IMR-90 (cell line): ENCODE measurements around the gene COLEC12. TPM values are rescaled to one million over a fixed set of nuclear protein-coding genes. Genes with fewer than 3 reads are reported as not detected.

Experiments
- ATAC-seq: fragments of 200-7000 bp; cut with Tn5 transposase; 2 replicates; pipeline ENCODE4 v1.9.1; 2020; ENCODE audit warnings: low read depth, mild to moderate bottlenecking, moderate library complexity
- BruUV-seq: library from RNA; stranded (reverse); fragments of 400-500 nt; replicated peaks from 2 replicates; lab custom pipeline; 2021; lab: Mats Ljungman, UMichigan
- CTCF ChIA-PET: fragments of 300-600 bp; formaldehyde crosslinking; extraction: SDS; loops from one replicate; lab custom pipeline; 2021; ENCODE audit warnings: antibody characterized with exemption; lab: Yijun Ruan, JAX
- POLR2A ChIA-PET: fragments of 300-600 bp; sonication (Branson Sonifier 250); formaldehyde crosslinking; loops from one replicate; lab custom pipeline; 2022; ENCODE audit warnings: antibody characterized with exemption; ENCODE audit not compliant: unreplicated experiment; lab: Charles Lee
- DNase-seq: peaks from one replicate; pipeline ENCODE4 v3.0.0; 2013
- H2AFZ ChIP-seq: replicated peaks from 2 replicates; pipeline ENCODE3; 2013; ENCODE audit warnings: low read length, mild to moderate bottlenecking; ENCODE audit not compliant: poor library complexity
- H2AK5ac ChIP-seq: 2 replicates; pipeline ENCODE4 v1.6.1; 2013; ENCODE audit warnings: low read depth, low read length, inconsistent platforms
- H2AK9ac ChIP-seq: replicated peaks from 2 replicates; pipeline ENCODE3; 2013; ENCODE audit warnings: mild to moderate bottlenecking, low read depth, low read length, moderate library complexity; ENCODE audit not compliant: poor library complexity
- H2BK120ac ChIP-seq: 2 replicates; pipeline ENCODE4 v1.6.1; 2013; ENCODE audit warnings: low read depth, low read length, inconsistent platforms
- H2BK15ac ChIP-seq: 3 replicates; pipeline ENCODE4 v1.6.1; 2013; ENCODE audit warnings: low read depth, low read length, inconsistent platforms
- H2BK20ac ChIP-seq: 2 replicates; pipeline ENCODE4 v1.6.1; 2013; ENCODE audit warnings: low read depth, mild to moderate bottlenecking, inconsistent platforms, low read length, moderate library complexity
- H2BK5ac ChIP-seq: 2 replicates; pipeline ENCODE4 v1.6.1; 2013; ENCODE audit warnings: mild to moderate bottlenecking, low read depth, low read length, inconsistent platforms; ENCODE audit not compliant: poor library complexity, severe bottlenecking
- H3K14ac ChIP-seq: replicated peaks from 2 replicates; pipeline ENCODE4 v1.6.1; 2013; ENCODE audit warnings: low read depth, low read length, inconsistent platforms
- H3K18ac ChIP-seq: 2 replicates; pipeline ENCODE4 v1.6.1; 2013; ENCODE audit warnings: low read depth, low read length, control low read depth
- H3K23ac ChIP-seq: 2 replicates; pipeline ENCODE4 v1.6.1; 2013; ENCODE audit warnings: low read depth, low read length, inconsistent platforms
- H3K27ac ChIP-seq: 2 replicates; pipeline ENCODE4 v1.5.1; 2013; ENCODE audit warnings: mild to moderate bottlenecking, control low read depth, low read length; ENCODE audit not compliant: insufficient read depth
- H3K27me3 ChIP-seq: 2 replicates; pipeline ENCODE4 v1.6.1; 2013; ENCODE audit warnings: low read length; ENCODE audit not compliant: control insufficient read depth, insufficient read depth
- H3K36me3 ChIP-seq: 2 replicates; pipeline ENCODE4 v1.6.1; 2013; ENCODE audit warnings: low read length, mixed read lengths; ENCODE audit not compliant: control insufficient read depth, insufficient read depth
- H3K4ac ChIP-seq: 2 replicates; pipeline ENCODE4 v1.6.1; 2013; ENCODE audit warnings: low read depth, low read length, inconsistent platforms
- H3K4me1 ChIP-seq: 2 replicates; pipeline ENCODE4 v1.6.1; 2013; ENCODE audit warnings: low read length, mixed read lengths; ENCODE audit not compliant: control insufficient read depth, insufficient read depth
- H3K4me2 ChIP-seq: 2 replicates; pipeline ENCODE4 v1.6.1; 2013; ENCODE audit warnings: low read depth, mild to moderate bottlenecking, control low read depth, low read length, moderate library complexity
- H3K4me3 ChIP-seq: 2 replicates; pipeline ENCODE4 v1.5.1; 2013; ENCODE audit warnings: low read depth, mild to moderate bottlenecking, control low read depth, low read length, moderate library complexity; ENCODE audit not compliant: insufficient read depth
- H3K56ac ChIP-seq: 2 replicates; pipeline ENCODE4 v1.6.1; 2013; ENCODE audit warnings: low read length, inconsistent platforms; ENCODE audit not compliant: insufficient read depth; ENCODE audit errors: extremely low read depth
- H3K79me1 ChIP-seq, 2 experiments: 2 replicates each; pipeline ENCODE4 v1.6.1; 2013; ENCODE audit warnings: low read length in 2 of 2, inconsistent platforms in 1 of 2, low read depth in 1 of 2
- H3K9ac ChIP-seq: 2 replicates; pipeline ENCODE4 v1.6.1; 2013; ENCODE audit warnings: low read depth, low read length, control low read depth
- H3K9me1 ChIP-seq: 2 replicates; pipeline ENCODE4 v1.6.1; 2013; ENCODE audit warnings: low read length, inconsistent platforms; ENCODE audit not compliant: insufficient read depth
- H3K9me3 ChIP-seq: 2 replicates; pipeline ENCODE4 v1.6.1; 2013; ENCODE audit warnings: low read length; ENCODE audit not compliant: control insufficient read depth, insufficient read depth
- H4K20me1 ChIP-seq: 2 replicates; pipeline ENCODE4 v1.6.1; 2013; ENCODE audit warnings: low read length, inconsistent platforms; ENCODE audit not compliant: insufficient read depth
- H4K5ac ChIP-seq: 2 replicates; pipeline ENCODE4 v1.6.1; 2013; ENCODE audit warnings: mild to moderate bottlenecking, low read depth, low read length, control low read depth
- H4K8ac ChIP-seq, 2 experiments: 2 replicates each; pipeline ENCODE4 v1.6.1; 2013; ENCODE audit warnings: low read depth in 2 of 2, low read length in 2 of 2, control low read depth in 1 of 2, inconsistent platforms in 1 of 2
- H4K91ac ChIP-seq: 2 replicates; pipeline ENCODE4 v1.6.1; 2013; ENCODE audit warnings: low read depth, low read length, inconsistent platforms; ENCODE audit not compliant: insufficient read depth
- BHLHE40 ChIP-seq: fragments of 150-350 bp; IDR thresholded peaks from 2 replicates; pipeline ENCODE4 v1.6.1; 2016; ENCODE audit warnings: mild to moderate bottlenecking, low read depth, low read length
- CEBPB ChIP-seq: IDR thresholded peaks from 2 replicates; pipeline ENCODE4 v1.6.1; 2012; ENCODE audit warnings: low read depth, low read length, improper control_type of control experiment
- CHD1 ChIP-seq: IDR thresholded peaks from 2 replicates; pipeline ENCODE4 v1.6.1; 2012; ENCODE audit warnings: low read depth, low read length, improper control_type of control experiment
- FOS ChIP-seq: fragments of 150-350 bp; IDR thresholded peaks from 2 replicates; pipeline ENCODE4 v1.6.1; 2016; ENCODE audit warnings: low read depth, low read length
- MAFK ChIP-seq: IDR thresholded peaks from 2 replicates; pipeline ENCODE4 v1.6.1; 2012; ENCODE audit warnings: low read depth, low read length, improper control_type of control experiment
- MAZ ChIP-seq: IDR thresholded peaks from 2 replicates; pipeline ENCODE4 v1.6.1; 2012; ENCODE audit warnings: low read depth, mild to moderate bottlenecking, low read length, improper control_type of control experiment, moderate library complexity, borderline replicate concordance
- MXI1 ChIP-seq: IDR thresholded peaks from 2 replicates; pipeline ENCODE4 v1.6.1; 2012; ENCODE audit warnings: low read depth, mild to moderate bottlenecking, low read length, moderate library complexity, borderline replicate concordance
- POLR2A ChIP-seq: IDR thresholded peaks from 2 replicates; pipeline ENCODE4 v1.6.1; 2012; ENCODE audit warnings: mild to moderate bottlenecking, low read depth, low read length
- RAD21 ChIP-seq: IDR thresholded peaks from 2 replicates; pipeline ENCODE4 v1.6.1; 2012; ENCODE audit warnings: low read length, improper control_type of control experiment
- RCOR1 ChIP-seq: IDR thresholded peaks from 2 replicates; pipeline ENCODE4 v1.6.1; 2012; ENCODE audit warnings: mild to moderate bottlenecking, low read length, improper control_type of control experiment; ENCODE audit not compliant: insufficient replicate concordance
- SMC3 ChIP-seq: fragments of 150-350 bp; IDR thresholded peaks from 2 replicates; pipeline ENCODE4 v1.6.1; 2016; ENCODE audit warnings: low read depth, mild to moderate bottlenecking, antibody characterized with exemption, low read length, moderate library complexity
- WGBS, 2 experiments: methylation state at CpG; one replicate each; pipeline versions ENCODE4 v1.1.5 to v1.1.7; 2013; ENCODE audit warnings: missing lambda C conversion rate in 2 of 2; ENCODE audit not compliant: insufficient read length in 1 of 2; ENCODE audit errors: extremely low coverage in 2 of 2; 5-methylcytosine and 5-hydroxymethylcytosine counted together
- dilution Hi-C: fragments of 300-500 bp; cut with HindIII; formaldehyde crosslinking; loops from one replicate; pipeline ENCODE4 v1.14.3; 2018; ENCODE audit warnings: low sequenced_read_pairs; ENCODE audit not compliant: unreplicated experiment
- in situ Hi-C: fragments of 300-500 bp; cut with MboI; formaldehyde crosslinking; loops from 3 replicates; pipeline ENCODE4 v1.14.3; 2019; ENCODE audit warnings: low sequenced_read_pairs, inconsistent platforms, mixed read lengths
- intact Hi-C: fragments of 100-400 bp; cut with micrococcal nuclease; formaldehyde crosslinking; loops from 2 replicates; pipeline ENCODE4 v1.10.0; 2022
- polyA plus RNA-seq, 3 experiments: library from polyadenylated mRNA; depleted of rRNA; stranded (reverse); fragments of >200 nt; gene quantifications; 2 replicates each; pipeline ENCODE4 v1.2.3, GENCODE V29; 2012; ENCODE audit warnings: low replicate concordance in 1 of 3
- total RNA-seq: library from RNA; depleted of rRNA; stranded (reverse); fragments of >200 nt; gene quantifications from 2 replicates; pipeline ENCODE4 v1.2.3, GENCODE V29; 2012
- TF ChIP-seq, protein P1 (sequence below): fragments of 150-350 bp; IDR thresholded peaks from 2 replicates; pipeline ENCODE4 v1.6.1; 2017; ENCODE audit warnings: mild to moderate bottlenecking, antibody characterized with exemption, low read length, low read depth
- TF ChIP-seq, protein P2 (sequence below): conservative IDR thresholded peaks from 2 replicates; pipeline ENCODE4 v1.5.1; 2012; ENCODE audit warnings: mild to moderate bottlenecking, low read depth, low read length, improper control_type of control experiment
- TF ChIP-seq, protein P3 (sequence below): fragments of 150-350 bp; IDR thresholded peaks from 2 replicates; pipeline ENCODE4 v1.6.1; 2016; ENCODE audit warnings: low read depth, mild to moderate bottlenecking, low read length, moderate library complexity, borderline replicate concordance

The COLEC12 gene
- total and polyA plus RNA-seq, 2 of the 4 experiments (the other 2 are of a cell fraction): 1.0 to 2.3 TPM

DNA sequence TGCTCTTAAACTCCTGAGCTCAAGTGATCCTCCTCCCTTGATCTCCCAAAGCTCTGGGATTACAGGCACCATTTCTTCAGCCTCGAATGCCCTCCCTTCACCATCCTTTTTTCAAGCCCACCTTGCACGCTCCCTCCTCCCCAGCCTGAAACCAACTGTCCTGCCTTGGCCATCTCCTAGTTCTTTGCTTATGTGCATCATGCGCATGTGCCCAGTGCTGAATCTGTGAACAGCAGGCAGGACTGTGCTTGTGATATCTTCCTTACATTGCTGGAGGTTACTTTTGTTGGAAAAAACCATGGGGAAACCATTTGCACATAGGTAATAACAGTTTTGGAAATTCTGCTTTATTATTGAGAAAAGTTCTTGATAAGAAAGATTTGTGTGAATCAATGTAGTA, 49.5 kb upstream of the COLEC12 start:
- peaks cover 3% of the 10 kb centered on the region; the same call in 1 of the 2 replicates for H3K9me3 ChIP-seq
- no peak overlapping the region for H3K18ac ChIP-seq
- H2BK15ac ChIP-seq: no peak overlapping the region
- H3K79me1 ChIP-seq: no peaks in the 10 kb centered on the region
- intact Hi-C loops (no loop called here), in situ Hi-C loops (no loop called here), dilution Hi-C loops (no loop called here)
- no peak overlapping the region for H4K5ac ChIP-seq
- DNase-seq (no peak), ATAC-seq (no peak)
- no peak overlapping the region for H2BK120ac ChIP-seq
- no peaks in the 10 kb centered on the region for H3K4me1 ChIP-seq
- H4K8ac ChIP-seq: no peak overlapping the region
- no peaks in the 10 kb centered on the region for H3K9me1 ChIP-seq
- no peak overlapping the region for H3K4me2 ChIP-seq
- no peak overlapping the region for H3K4me3 ChIP-seq
- no peak overlapping the region for H3K56ac ChIP-seq
- H3K4ac ChIP-seq: no peak overlapping the region
- peaks cover 13% of the 10 kb centered on the region for H3K27me3 ChIP-seq
- H4K20me1 ChIP-seq: no peaks in the 10 kb centered on the region
- no peaks in the 10 kb centered on the region for H3K36me3 ChIP-seq
- WGBS, 2 experiments: 100% methylated on average over 1 of the region's 3 CpGs; no CpG with 5 or more reads in 1 of the 2 experiments
- no peak overlapping the region for H2AK5ac ChIP-seq
- H3K9ac ChIP-seq: no peak overlapping the region
- ChIA-PET CTCF (no interaction called here), POLR2A (no interaction called here)
- no peak overlapping the region for H2AFZ ChIP-seq
- no peak overlapping the region for H3K23ac ChIP-seq
- no peak overlapping the region for H2AK9ac ChIP-seq
- no peak overlapping the region for H3K27ac ChIP-seq
- TF ChIP-seq FOS: no peak
- TF ChIP-seq, protein P1, sequence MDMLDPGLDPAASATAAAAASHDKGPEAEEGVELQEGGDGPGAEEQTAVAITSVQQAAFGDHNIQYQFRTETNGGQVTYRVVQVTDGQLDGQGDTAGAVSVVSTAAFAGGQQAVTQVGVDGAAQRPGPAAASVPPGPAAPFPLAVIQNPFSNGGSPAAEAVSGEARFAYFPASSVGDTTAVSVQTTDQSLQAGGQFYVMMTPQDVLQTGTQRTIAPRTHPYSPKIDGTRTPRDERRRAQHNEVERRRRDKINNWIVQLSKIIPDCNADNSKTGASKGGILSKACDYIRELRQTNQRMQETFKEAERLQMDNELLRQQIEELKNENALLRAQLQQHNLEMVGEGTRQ: no peak
- TF ChIP-seq POLR2A: no peak
- TF ChIP-seq MXI1: no peak
- no peak for TF ChIP-seq MAZ
- no peak for TF ChIP-seq RCOR1
- TF ChIP-seq, protein P2, sequence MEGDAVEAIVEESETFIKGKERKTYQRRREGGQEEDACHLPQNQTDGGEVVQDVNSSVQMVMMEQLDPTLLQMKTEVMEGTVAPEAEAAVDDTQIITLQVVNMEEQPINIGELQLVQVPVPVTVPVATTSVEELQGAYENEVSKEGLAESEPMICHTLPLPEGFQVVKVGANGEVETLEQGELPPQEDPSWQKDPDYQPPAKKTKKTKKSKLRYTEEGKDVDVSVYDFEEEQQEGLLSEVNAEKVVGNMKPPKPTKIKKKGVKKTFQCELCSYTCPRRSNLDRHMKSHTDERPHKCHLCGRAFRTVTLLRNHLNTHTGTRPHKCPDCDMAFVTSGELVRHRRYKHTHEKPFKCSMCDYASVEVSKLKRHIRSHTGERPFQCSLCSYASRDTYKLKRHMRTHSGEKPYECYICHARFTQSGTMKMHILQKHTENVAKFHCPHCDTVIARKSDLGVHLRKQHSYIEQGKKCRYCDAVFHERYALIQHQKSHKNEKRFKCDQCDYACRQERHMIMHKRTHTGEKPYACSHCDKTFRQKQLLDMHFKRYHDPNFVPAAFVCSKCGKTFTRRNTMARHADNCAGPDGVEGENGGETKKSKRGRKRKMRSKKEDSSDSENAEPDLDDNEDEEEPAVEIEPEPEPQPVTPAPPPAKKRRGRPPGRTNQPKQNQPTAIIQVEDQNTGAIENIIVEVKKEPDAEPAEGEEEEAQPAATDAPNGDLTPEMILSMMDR: no peak
- TF ChIP-seq BHLHE40: no peak
- TF ChIP-seq, protein P3, sequence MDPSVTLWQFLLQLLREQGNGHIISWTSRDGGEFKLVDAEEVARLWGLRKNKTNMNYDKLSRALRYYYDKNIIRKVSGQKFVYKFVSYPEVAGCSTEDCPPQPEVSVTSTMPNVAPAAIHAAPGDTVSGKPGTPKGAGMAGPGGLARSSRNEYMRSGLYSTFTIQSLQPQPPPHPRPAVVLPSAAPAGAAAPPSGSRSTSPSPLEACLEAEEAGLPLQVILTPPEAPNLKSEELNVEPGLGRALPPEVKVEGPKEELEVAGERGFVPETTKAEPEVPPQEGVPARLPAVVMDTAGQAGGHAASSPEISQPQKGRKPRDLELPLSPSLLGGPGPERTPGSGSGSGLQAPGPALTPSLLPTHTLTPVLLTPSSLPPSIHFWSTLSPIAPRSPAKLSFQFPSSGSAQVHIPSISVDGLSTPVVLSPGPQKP: no peak
- no peak for TF ChIP-seq RAD21
- TF ChIP-seq SMC3: no peak
- no peak for TF ChIP-seq CEBPB
- TF ChIP-seq CHD1: no peak
- TF ChIP-seq MAFK: no peak
- H2BK20ac ChIP-seq: no peak overlapping the region
- no TSS peak for BruUV-seq
- no peak overlapping the region for H2BK5ac ChIP-seq
- H4K91ac ChIP-seq: no peak overlapping the region
- H3K14ac ChIP-seq: no peak overlapping the region
